ENCODE measurements around the gene PPP2R2C.

DNA sequence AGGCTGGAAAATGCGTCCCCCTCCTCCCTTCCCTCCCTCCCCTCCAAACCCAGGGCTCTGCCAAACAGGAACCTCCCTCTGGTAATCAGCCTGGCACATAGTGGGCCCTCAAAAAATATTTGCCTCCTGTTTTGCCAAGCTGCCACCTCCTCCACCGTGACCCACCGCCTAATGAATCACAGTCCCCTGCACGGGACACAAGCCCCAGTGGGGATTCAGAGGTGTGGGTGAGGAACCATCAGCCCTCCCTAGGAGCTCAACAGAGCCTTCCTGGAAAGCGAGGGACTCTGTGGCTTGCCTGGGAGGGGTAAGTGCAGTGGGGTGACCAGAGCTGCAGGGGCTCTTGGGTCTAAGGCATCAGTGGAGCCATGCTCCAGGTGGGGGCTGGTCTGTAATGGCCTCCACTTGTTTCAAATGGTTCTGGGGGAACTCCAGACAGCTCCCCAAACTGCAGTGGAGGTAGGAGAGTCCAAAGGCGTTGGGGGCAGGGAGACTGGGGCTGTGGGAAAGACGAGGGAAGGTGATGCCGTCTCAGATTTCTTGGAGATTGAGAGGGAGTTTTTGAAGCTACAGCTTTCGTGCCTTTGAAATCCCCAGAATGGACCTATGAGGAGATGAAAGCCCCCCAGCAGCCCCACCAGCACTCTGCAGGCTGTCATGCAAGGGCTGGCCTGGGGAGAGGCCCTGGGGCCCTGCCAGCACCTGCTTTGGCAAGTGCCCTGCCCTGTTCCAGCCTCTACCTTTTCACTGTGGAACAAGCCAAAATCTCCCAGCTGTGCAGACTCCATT is 1.0 kb upstream of the PPP2R2C start:
- TF ChIP-seq, protein P1, sequence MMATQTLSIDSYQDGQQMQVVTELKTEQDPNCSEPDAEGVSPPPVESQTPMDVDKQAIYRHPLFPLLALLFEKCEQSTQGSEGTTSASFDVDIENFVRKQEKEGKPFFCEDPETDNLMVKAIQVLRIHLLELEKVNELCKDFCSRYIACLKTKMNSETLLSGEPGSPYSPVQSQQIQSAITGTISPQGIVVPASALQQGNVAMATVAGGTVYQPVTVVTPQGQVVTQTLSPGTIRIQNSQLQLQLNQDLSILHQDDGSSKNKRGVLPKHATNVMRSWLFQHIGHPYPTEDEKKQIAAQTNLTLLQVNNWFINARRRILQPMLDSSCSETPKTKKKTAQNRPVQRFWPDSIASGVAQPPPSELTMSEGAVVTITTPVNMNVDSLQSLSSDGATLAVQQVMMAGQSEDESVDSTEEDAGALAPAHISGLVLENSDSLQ (IDR thresholded peaks at IDR 0.05): no peak
- TF ChIP-seq ELF4 (IDR thresholded peaks at IDR 0.05): no peak
- no peak for TF ChIP-seq TARDBP (IDR thresholded peaks at IDR 0.05)
- no peak for TF ChIP-seq CTBP1 (IDR thresholded peaks at IDR 0.05; ENCODE audit: borderline replicate concordance)
- no peak for TF ChIP-seq FOXM1 (IDR thresholded peaks at IDR 0.05; ENCODE audit: borderline replicate concordance)

Data from HEK293T (cell line).